MCF 10A (cell line): Measurements from ENCODE around the gene CCNT2. TPM values are rescaled to one million over a fixed set of nuclear protein-coding genes. Genes with fewer than 3 reads are reported as not detected.
"Not testable (repeated sequence)": the region's sequence is repeated elsewhere in the genome, so short reads cannot be mapped to it uniquely, and the experiment has no call there.

Experiments used
- BruUV-seq: library from RNA; stranded (reverse); fragments of 400-500 nt; replicated peaks from 2 replicates; lab custom pipeline; 2021; lab: Mats Ljungman, UMichigan
- CTCF ChIA-PET: fragments of 300-600 bp; sonication (Branson Sonifier 250); formaldehyde crosslinking; extraction: SDS; loops from one replicate; lab custom pipeline; 2021; ENCODE audit warnings: antibody characterized with exemption, inconsistent platforms; lab: Yijun Ruan, JAX
- POLR2A ChIA-PET: fragments of 300-600, 350-650 bp; sonication (Branson Sonifier 250); formaldehyde crosslinking; extraction: SDS; loops from one replicate; lab custom pipeline; 2020; ENCODE audit warnings: antibody characterized with exemption, inconsistent platforms; lab: Yijun Ruan, JAX
- DNase-seq: peaks from one replicate; pipeline ENCODE4 v3.0.0-alpha.2; 2018; ENCODE audit not compliant: unreplicated experiment
- H3K27ac Mint-ChIP-seq: one replicate; pipeline ENCODE4 v1.8.0; 2022; ENCODE audit warnings: mild to moderate bottlenecking, low read depth, mixed read lengths; ENCODE audit not compliant: unreplicated experiment
- H3K27me3 Mint-ChIP-seq: one replicate; pipeline ENCODE4 v1.8.0; 2022; ENCODE audit warnings: mixed read lengths; ENCODE audit not compliant: insufficient read depth, unreplicated experiment
- H3K36me3 Mint-ChIP-seq: one replicate; pipeline ENCODE4 v1.8.0; 2022; ENCODE audit warnings: mild to moderate bottlenecking, moderate library complexity, mixed read lengths; ENCODE audit not compliant: insufficient read depth, unreplicated experiment
- H3K4me1 Mint-ChIP-seq: one replicate; pipeline ENCODE4 v1.8.0; 2022; ENCODE audit warnings: mixed read lengths; ENCODE audit not compliant: insufficient read depth, unreplicated experiment
- H3K4me3 Mint-ChIP-seq: one replicate; pipeline ENCODE4 v1.8.0; 2022; ENCODE audit warnings: mild to moderate bottlenecking, moderate library complexity, mixed read lengths; ENCODE audit not compliant: unreplicated experiment
- H3K9me3 Mint-ChIP-seq: one replicate; pipeline ENCODE4 v1.8.0; 2022; ENCODE audit warnings: mixed read lengths; ENCODE audit not compliant: unreplicated experiment
- intact Hi-C: fragments of 100-400 bp; cut with micrococcal nuclease; formaldehyde crosslinking; loops from 2 replicates; pipeline ENCODE4 v1.14.1; 2022
- total RNA-seq: library from RNA; stranded (reverse); gene quantifications from 2 replicates; pipeline ENCODE4 v1.2.3, GENCODE V29; 2022
- TF ChIP-seq, protein P1 (sequence below): fragments of 200-600 bp; IDR thresholded peaks from one replicate; pipeline ENCODE4 v1.8.0; 2022; ENCODE audit warnings: antibody characterized with exemption, mild to moderate bottlenecking; ENCODE audit not compliant: unreplicated experiment

CCNT2 gene
- total RNA-seq, 1 experiment from 2014 or later, result 39.3 TPM

GRCh38 chr2:134973241-134974138, 54.9 kb downstream of the CCNT2 start:
- peaks cover 14% of the 10 kb centered on the region for H3K9me3 Mint-ChIP-seq
- intact Hi-C loops, result no loop called here
- H3K36me3 Mint-ChIP-seq, result no peaks in the 10 kb centered on the region
- no peak for DNase-seq
- peaks cover 5% of the 10 kb centered on the region for H3K4me1 Mint-ChIP-seq
- H3K27me3 Mint-ChIP-seq, result no peaks in the 10 kb centered on the region
- TF ChIP-seq, protein P1, sequence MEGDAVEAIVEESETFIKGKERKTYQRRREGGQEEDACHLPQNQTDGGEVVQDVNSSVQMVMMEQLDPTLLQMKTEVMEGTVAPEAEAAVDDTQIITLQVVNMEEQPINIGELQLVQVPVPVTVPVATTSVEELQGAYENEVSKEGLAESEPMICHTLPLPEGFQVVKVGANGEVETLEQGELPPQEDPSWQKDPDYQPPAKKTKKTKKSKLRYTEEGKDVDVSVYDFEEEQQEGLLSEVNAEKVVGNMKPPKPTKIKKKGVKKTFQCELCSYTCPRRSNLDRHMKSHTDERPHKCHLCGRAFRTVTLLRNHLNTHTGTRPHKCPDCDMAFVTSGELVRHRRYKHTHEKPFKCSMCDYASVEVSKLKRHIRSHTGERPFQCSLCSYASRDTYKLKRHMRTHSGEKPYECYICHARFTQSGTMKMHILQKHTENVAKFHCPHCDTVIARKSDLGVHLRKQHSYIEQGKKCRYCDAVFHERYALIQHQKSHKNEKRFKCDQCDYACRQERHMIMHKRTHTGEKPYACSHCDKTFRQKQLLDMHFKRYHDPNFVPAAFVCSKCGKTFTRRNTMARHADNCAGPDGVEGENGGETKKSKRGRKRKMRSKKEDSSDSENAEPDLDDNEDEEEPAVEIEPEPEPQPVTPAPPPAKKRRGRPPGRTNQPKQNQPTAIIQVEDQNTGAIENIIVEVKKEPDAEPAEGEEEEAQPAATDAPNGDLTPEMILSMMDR, result no peak
- BruUV-seq, result no TSS peak
- H3K4me3 Mint-ChIP-seq, result no peak overlapping the region
- POLR2A ChIA-PET, result interaction anchor here (0.6 kb wide), 1 partner anchor 24 kb away, joined by 5 read pairs; no protein-coding TSS in a partner anchor
- CTCF ChIA-PET, result no interaction called here
- H3K27ac Mint-ChIP-seq, result no peak overlapping the region

GRCh38 chr2:134975281-134976009, 56.8 kb downstream of the CCNT2 start:
- Mint-ChIP-seq H3K27ac (no peak overlapping the region), H3K27me3 (no peaks in the 10 kb centered on the region), H3K4me1 (peaks cover 5% of the 10 kb centered on the region), H3K4me3 (no peak overlapping the region), H3K36me3 (no peaks in the 10 kb centered on the region), H3K9me3 (peaks cover 14% of the 10 kb centered on the region)
- BruUV-seq, result no TSS peak
- CTCF ChIA-PET, result interaction anchor here (1.0 kb wide), 1 partner anchor 11 kb away, joined by 3 read pairs; no protein-coding TSS in a partner anchor
- intact Hi-C loops, result no loop called here
- no peak for DNase-seq
- TF ChIP-seq, protein P1, result no peak
- POLR2A ChIA-PET, result no interaction called here

- TF ChIP-seq, protein P1, result no peak
- DNase-seq, result no peak
- CTCF ChIA-PET, result interaction anchor here (0.7 to 1.0 kb wide), 2 partner anchors 10 to 400 kb away, joined by 3 to 5 read pairs; no protein-coding TSS in a partner anchor
- no peak overlapping the region for H3K4me3 Mint-ChIP-seq
- intact Hi-C loops, result no loop called here
- BruUV-seq, result no TSS peak
- POLR2A ChIA-PET, result no interaction called here
- no peaks in the 10 kb centered on the region for H3K36me3 Mint-ChIP-seq
- H3K27me3 Mint-ChIP-seq, result no peaks in the 10 kb centered on the region
- H3K27ac Mint-ChIP-seq, result no peak overlapping the region
- peaks cover 5% of the 10 kb centered on the region for H3K4me1 Mint-ChIP-seq
- H3K9me3 Mint-ChIP-seq, result peaks cover 14% of the 10 kb centered on the region
Measured at GRCh38 chr2:134976074-134976702, 57.6 kb downstream of the CCNT2 start.

- BruUV-seq, H3K27ac Mint-ChIP-seq, H3K27me3 Mint-ChIP-seq, H3K36me3 Mint-ChIP-seq, H3K4me1 Mint-ChIP-seq, intact Hi-C loops, POLR2A ChIA-PET, H3K4me3 Mint-ChIP-seq, DNase-seq: not testable (repeated sequence)
- H3K9me3 Mint-ChIP-seq, result peaks cover 14% of the 10 kb centered on the region
- CTCF ChIA-PET, result interaction anchor here (0.7 to 0.8 kb wide), 2 partner anchors 14 to 399 kb away, joined by 3 to 5 read pairs; no protein-coding TSS in a partner anchor
Measured at GRCh38 chr2:134977104-134977503, 58.5 kb downstream of the CCNT2 start.
